Measurements from ENCODE around the gene RHBDD3. TPM values are rescaled to one million over a fixed set of nuclear protein-coding genes. Genes with fewer than 3 reads are reported as not detected.

The RHBDD3 gene
- total RNA-seq, 1 experiment from 2014 or later: 51.5 TPM

- Mint-ChIP-seq H3K36me3 (ENCODE audit: insufficient read depth, unreplicated experiment) (peaks cover 84% of the 10 kb centered on the region), H3K27ac (ENCODE audit: unreplicated experiment) (peak overlapping the region; percentile 46), H3K27me3 (ENCODE audit: unreplicated experiment) (no peaks in the 10 kb centered on the region), H3K9me3 (ENCODE audit: low read depth, unreplicated experiment) (no peaks in the 10 kb centered on the region), H3K4me3 (ENCODE audit: low read depth, unreplicated experiment) (no peak overlapping the region), H3K4me1 (ENCODE audit: low read depth, unreplicated experiment) (no peaks in the 10 kb centered on the region)
- intact Hi-C loops (cut with micrococcal nuclease; ENCODE audit: unreplicated experiment): no loop called here
- TF ChIP-seq, protein P1, sequence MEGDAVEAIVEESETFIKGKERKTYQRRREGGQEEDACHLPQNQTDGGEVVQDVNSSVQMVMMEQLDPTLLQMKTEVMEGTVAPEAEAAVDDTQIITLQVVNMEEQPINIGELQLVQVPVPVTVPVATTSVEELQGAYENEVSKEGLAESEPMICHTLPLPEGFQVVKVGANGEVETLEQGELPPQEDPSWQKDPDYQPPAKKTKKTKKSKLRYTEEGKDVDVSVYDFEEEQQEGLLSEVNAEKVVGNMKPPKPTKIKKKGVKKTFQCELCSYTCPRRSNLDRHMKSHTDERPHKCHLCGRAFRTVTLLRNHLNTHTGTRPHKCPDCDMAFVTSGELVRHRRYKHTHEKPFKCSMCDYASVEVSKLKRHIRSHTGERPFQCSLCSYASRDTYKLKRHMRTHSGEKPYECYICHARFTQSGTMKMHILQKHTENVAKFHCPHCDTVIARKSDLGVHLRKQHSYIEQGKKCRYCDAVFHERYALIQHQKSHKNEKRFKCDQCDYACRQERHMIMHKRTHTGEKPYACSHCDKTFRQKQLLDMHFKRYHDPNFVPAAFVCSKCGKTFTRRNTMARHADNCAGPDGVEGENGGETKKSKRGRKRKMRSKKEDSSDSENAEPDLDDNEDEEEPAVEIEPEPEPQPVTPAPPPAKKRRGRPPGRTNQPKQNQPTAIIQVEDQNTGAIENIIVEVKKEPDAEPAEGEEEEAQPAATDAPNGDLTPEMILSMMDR (IDR thresholded peaks at IDR 0.05; ENCODE audit: unreplicated experiment): no peak
- CTCF ChIA-PET: no interaction called here
- BruUV-seq (replicated peaks): no TSS peak
- DNase-seq: no peak
Observed at GRCh38 chr22:29301716-29302401, 34.1 kb upstream of the RHBDD3 start.

DNA sequence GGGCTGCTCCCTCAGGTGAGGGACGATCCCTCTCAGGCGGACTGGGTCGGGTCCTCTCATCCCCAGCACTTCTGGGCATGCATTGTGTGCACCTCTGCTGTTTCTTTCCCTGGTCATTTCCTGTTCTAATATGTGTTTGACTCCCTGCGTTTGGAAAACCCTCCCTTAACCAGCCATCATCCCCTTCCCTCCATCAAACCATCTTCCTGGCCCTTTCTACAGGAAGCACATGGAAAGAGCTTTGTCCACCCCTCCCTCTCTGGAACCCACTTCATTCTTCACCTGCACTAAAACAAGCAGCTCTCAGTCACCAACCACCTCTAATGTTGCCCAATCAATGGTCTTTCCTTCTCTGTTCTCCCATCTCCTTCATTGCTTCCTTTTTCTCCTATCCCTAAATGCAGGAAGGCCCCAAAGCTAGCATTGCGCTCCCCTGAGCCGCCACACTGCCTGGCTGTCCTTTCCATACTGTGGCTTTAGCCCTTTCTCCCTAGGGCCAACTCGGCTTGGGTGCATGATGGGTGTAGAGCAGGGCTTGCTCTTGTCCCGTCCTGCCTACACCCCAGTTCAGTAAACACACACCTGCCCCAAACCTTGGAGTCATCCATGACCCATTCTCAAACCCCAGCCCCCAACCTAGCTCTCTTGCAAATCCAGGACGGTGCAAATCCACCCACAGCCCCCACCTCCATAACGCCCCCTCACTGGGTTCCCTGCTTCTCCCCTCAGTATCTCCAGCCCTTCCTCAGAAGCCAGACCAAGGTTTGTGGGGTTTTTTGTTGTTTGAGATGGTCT lies 33.2 kb upstream of the RHBDD3 start:
- no peaks in the 10 kb centered on the region for H3K9me3 Mint-ChIP-seq (ENCODE audit: low read depth, unreplicated experiment)
- no peak for DNase-seq
- BruUV-seq (replicated peaks): no TSS peak
- CTCF ChIA-PET: no interaction called here
- intact Hi-C loops (cut with micrococcal nuclease; ENCODE audit: unreplicated experiment): no loop called here
- H3K4me1 Mint-ChIP-seq (ENCODE audit: low read depth, unreplicated experiment): no peaks in the 10 kb centered on the region
- TF ChIP-seq, protein P1 (IDR thresholded peaks at IDR 0.05; ENCODE audit: unreplicated experiment): no peak
- H3K36me3 Mint-ChIP-seq (ENCODE audit: insufficient read depth, unreplicated experiment): peaks cover 84% of the 10 kb centered on the region
- H3K4me3 Mint-ChIP-seq (ENCODE audit: low read depth, unreplicated experiment): no peak overlapping the region
- no peaks in the 10 kb centered on the region for H3K27me3 Mint-ChIP-seq (ENCODE audit: unreplicated experiment)
- H3K27ac Mint-ChIP-seq (ENCODE audit: unreplicated experiment): peak overlapping the region; percentile 46

DNA sequence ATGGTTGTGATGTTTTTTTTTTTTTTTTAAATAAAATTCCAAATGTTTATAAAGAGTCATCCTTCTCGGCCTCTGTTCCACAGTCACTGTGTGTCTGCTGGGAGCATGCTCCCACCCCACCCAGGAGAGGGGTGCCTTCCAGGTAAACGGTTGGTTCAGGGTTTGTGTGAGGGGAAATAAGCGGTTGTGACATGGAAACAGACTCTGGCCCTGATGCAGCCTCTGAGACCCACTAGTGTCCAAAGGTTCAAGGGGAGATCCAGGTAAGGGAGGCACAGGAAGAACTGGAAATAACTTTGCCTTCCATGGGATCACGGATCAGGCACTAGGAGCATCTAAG lies 32.7 kb upstream of the RHBDD3 start:
- no peak overlapping the region for H3K4me3 Mint-ChIP-seq (ENCODE audit: low read depth, unreplicated experiment)
- H3K9me3 Mint-ChIP-seq (ENCODE audit: low read depth, unreplicated experiment): no peaks in the 10 kb centered on the region
- TF ChIP-seq, protein P1 (IDR thresholded peaks at IDR 0.05; ENCODE audit: unreplicated experiment): no peak
- H3K27ac Mint-ChIP-seq (ENCODE audit: unreplicated experiment): peak overlapping the region; percentile 46
- peaks cover 83% of the 10 kb centered on the region for H3K36me3 Mint-ChIP-seq (ENCODE audit: insufficient read depth, unreplicated experiment)
- no TSS peak for BruUV-seq (replicated peaks)
- CTCF ChIA-PET: no interaction called here
- intact Hi-C loops (cut with micrococcal nuclease; ENCODE audit: unreplicated experiment): no loop called here
- H3K27me3 Mint-ChIP-seq (ENCODE audit: unreplicated experiment): no peaks in the 10 kb centered on the region
- DNase-seq: no peak
- H3K4me1 Mint-ChIP-seq (ENCODE audit: low read depth, unreplicated experiment): no peaks in the 10 kb centered on the region

DNA sequence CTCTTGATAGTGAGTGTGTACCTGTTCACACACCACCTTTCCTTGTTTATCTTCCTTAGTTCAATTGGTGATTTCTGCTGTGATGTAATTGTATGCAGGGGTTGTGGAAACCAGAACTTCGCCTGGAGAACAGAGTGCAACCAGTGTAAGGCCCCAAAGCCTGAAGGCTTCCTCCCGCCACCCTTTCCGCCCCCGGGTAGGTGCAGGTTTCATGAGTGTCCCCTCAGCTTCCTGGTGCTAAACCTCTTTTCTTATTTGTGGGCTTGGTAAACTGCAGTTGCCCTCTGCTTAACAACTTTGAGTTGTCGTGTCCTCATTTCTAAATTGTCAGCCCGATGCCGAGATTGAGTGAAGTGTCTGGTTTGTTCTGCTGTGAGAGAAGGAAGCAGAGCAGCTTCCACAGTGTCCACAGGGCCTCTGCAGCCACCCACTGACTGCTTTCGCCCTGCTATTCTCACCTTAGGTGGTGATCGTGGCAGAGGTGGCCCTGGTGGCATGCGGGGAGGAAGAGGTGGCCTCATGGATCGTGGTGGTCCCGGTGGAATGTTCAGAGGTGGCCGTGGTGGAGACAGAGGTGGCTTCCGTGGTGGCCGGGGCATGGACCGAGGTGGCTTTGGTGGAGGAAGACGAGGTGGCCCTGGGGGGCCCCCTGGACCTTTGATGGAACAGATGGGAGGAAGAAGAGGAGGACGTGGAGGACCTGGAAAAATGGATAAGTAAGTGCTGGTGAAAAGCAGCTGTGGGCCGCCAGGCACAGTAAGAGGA lies 31.5 kb upstream of the RHBDD3 start:
- H3K27ac Mint-ChIP-seq (ENCODE audit: unreplicated experiment): peak overlapping the region; percentile 1
- BruUV-seq (replicated peaks): no TSS peak
- no peaks in the 10 kb centered on the region for H3K9me3 Mint-ChIP-seq (ENCODE audit: low read depth, unreplicated experiment)
- H3K4me3 Mint-ChIP-seq (ENCODE audit: low read depth, unreplicated experiment): no peak overlapping the region
- H3K36me3 Mint-ChIP-seq (ENCODE audit: insufficient read depth, unreplicated experiment): peaks cover 83% of the 10 kb centered on the region
- no peaks in the 10 kb centered on the region for H3K4me1 Mint-ChIP-seq (ENCODE audit: low read depth, unreplicated experiment)
- H3K27me3 Mint-ChIP-seq (ENCODE audit: unreplicated experiment): no peaks in the 10 kb centered on the region
- no peak for DNase-seq
- CTCF ChIA-PET: no interaction called here
- TF ChIP-seq, protein P1 (IDR thresholded peaks at IDR 0.05; ENCODE audit: unreplicated experiment): no peak
- intact Hi-C loops (cut with micrococcal nuclease; ENCODE audit: unreplicated experiment): no loop called here
